HepG2 (cell line): ENCODE results near the gene TBX18. TPM values are rescaled to one million over a fixed set of nuclear protein-coding genes. Genes with fewer than 3 reads are reported as not detected.

ENCODE experiments used
- ATAC-seq: fragments of 200-7000 bp; cut with Tn5 transposase; 3 replicates; pipeline ENCODE4 v1.9.1; 2020; ENCODE audit warnings: mild to moderate bottlenecking, moderate library complexity
- BruUV-seq: library from RNA; stranded (reverse); fragments of 400-500 nt; replicated peaks from 2 replicates; lab custom pipeline; 2021; lab: Mats Ljungman, UMichigan
- CTCF ChIA-PET: fragments of 300-600 bp; formaldehyde crosslinking; extraction: SDS; loops from one replicate; lab custom pipeline; 2021; ENCODE audit warnings: low total read pairs, inconsistent platforms, low intra/inter-chr PET ratio; lab: Yijun Ruan, JAX
- POLR2A ChIA-PET: fragments of 350-600 bp; sonication (Branson Sonifier 250); formaldehyde crosslinking; loops from one replicate; lab custom pipeline; 2020; ENCODE audit warnings: antibody characterized with exemption, inconsistent platforms; lab: Yijun Ruan, JAX
- DNase-seq: peaks from one replicate; pipeline ENCODE4 v3.0.0-alpha.2; 2015; ENCODE audit warnings: low spot score
- FAIRE-seq: peaks from 3 replicates; lab custom pipeline; 2011; peaks lifted over from hg19 to GRCh38; lab: Jason Lieb, UNC
- H2AFZ ChIP-seq: one replicate; pipeline ENCODE4 v1.6.1; 2011; ENCODE audit warnings: low read length, inconsistent platforms
- H3K27ac ChIP-seq: fragments of 300-600 bp; 3 replicates; pipeline ENCODE4 v1.8.0; 2011; ENCODE audit warnings: mixed run types, mild to moderate bottlenecking, mixed read lengths, low read length, inconsistent platforms; ENCODE audit not compliant: insufficient read depth; ENCODE audit errors: extremely low read length
- H3K27me3 ChIP-seq, 2 experiments: fragments of 200-600 bp in 1 of 2; 2 replicates in 1 of 2; 3 replicates in 1 of 2; pipeline versions ENCODE4 v1.6.0 to v1.8.0; 2011; ENCODE audit warnings: low read length in 2 of 2, mild to moderate bottlenecking in 2 of 2, moderate library complexity in 2 of 2, inconsistent platforms in 1 of 2; ENCODE audit not compliant: insufficient read depth in 2 of 2, control insufficient read depth in 1 of 2
- H3K36me3 ChIP-seq, 2 experiments: fragments of 200-600 bp in 1 of 2; replicated peaks in 1 of 2; 2 replicates in 1 of 2; 3 replicates in 1 of 2; pipeline versions ENCODE4 v1.5.1 to v1.8.0; 2011; ENCODE audit warnings: low read length in 2 of 2, inconsistent platforms in 1 of 2; ENCODE audit not compliant: insufficient read depth in 2 of 2, control insufficient read depth in 1 of 2
- H3K4me1 ChIP-seq: 2 replicates; pipeline ENCODE4 v1.5.1; 2012; ENCODE audit warnings: low read length, inconsistent platforms; ENCODE audit not compliant: insufficient read depth
- H3K4me2 ChIP-seq: 2 replicates; pipeline ENCODE4 v1.6.0; 2011; ENCODE audit warnings: low read depth, low read length, inconsistent platforms
- H3K4me3 ChIP-seq, 3 experiments: fragments of 200-600 bp in 1 of 3; sonication (generic), shearing (Covaris generic) in 1 of 3; replicated peaks in 1 of 3; 2 replicates each; pipeline ENCODE4 v1.5.1; 2011 to 2016; ENCODE audit warnings: low read length in 3 of 3, inconsistent platforms in 2 of 3, low read depth in 2 of 3, mild to moderate bottlenecking in 2 of 3, control low read depth in 1 of 3, mixed read lengths in 1 of 3; ENCODE audit not compliant: insufficient read depth in 1 of 3
- H3K79me2 ChIP-seq: one replicate; pipeline ENCODE4 v1.6.1; 2011; ENCODE audit warnings: low read length, inconsistent platforms; ENCODE audit not compliant: insufficient read depth
- H3K9ac ChIP-seq: 2 replicates; pipeline ENCODE4 v1.6.0; 2011; ENCODE audit warnings: mild to moderate bottlenecking, low read depth, low read length, inconsistent platforms; ENCODE audit not compliant: insufficient read depth
- H3K9me3 ChIP-seq: 2 replicates; pipeline ENCODE4 v1.5.1; 2012; ENCODE audit warnings: mild to moderate bottlenecking, low read length
- H4K20me1 ChIP-seq: 2 replicates; pipeline ENCODE4 v1.6.0; 2011; ENCODE audit warnings: inconsistent platforms, mild to moderate bottlenecking, low read length, moderate library complexity; ENCODE audit not compliant: insufficient read depth
- GZF1 ChIP-seq: sonication (generic); formaldehyde crosslinking; IDR thresholded peaks from 2 replicates; pipeline ENCODE4 v1.5.1; 2020; ENCODE audit warnings: mild to moderate bottlenecking, missing genetic modification reagents
- HNF4G ChIP-seq, 2 experiments: sonication (generic) in 1 of 2; formaldehyde crosslinking in 1 of 2; IDR thresholded peaks; 2 replicates each; pipeline versions ENCODE4 v1.4.0 to v1.6.1; 2011 to 2020; ENCODE audit warnings: borderline replicate concordance in 2 of 2, low read depth in 2 of 2, mild to moderate bottlenecking in 2 of 2, low read length in 1 of 2, missing genetic modification reagents in 1 of 2, moderate library complexity in 1 of 2
- KDM1A ChIP-seq: IDR thresholded peaks from 2 replicates; pipeline ENCODE4 v1.6.1; 2016; ENCODE audit warnings: missing compliant biosample characterization
- PAXIP1 ChIP-seq: sonication (generic); formaldehyde crosslinking; conservative IDR thresholded peaks from 2 replicates; pipeline ENCODE4 v1.4.0; 2020; ENCODE audit warnings: mild to moderate bottlenecking, missing genetic modification reagents, moderate library complexity
- SAFB2 ChIP-seq: sonication (generic); formaldehyde crosslinking; IDR thresholded peaks from 2 replicates; pipeline ENCODE4 v1.5.1; 2020; ENCODE audit warnings: missing genetic modification reagents, low read depth, mild to moderate bottlenecking, borderline replicate concordance
- SP1 ChIP-seq, 2 experiments: fragments of 450-650 bp in 1 of 2; sonication (generic) in 1 of 2; formaldehyde crosslinking in 1 of 2; IDR thresholded peaks; 2 replicates each; pipeline versions ENCODE4 v1.4.0 to v1.6.1; 2016 to 2020; ENCODE audit warnings: missing genetic modification reagents in 1 of 2
- SP140L ChIP-seq: sonication (generic); formaldehyde crosslinking; IDR thresholded peaks from 2 replicates; pipeline ENCODE4 v1.4.0; 2020; ENCODE audit warnings: missing genetic modification reagents, borderline replicate concordance
- THAP11 ChIP-seq: IDR thresholded peaks from 2 replicates; pipeline ENCODE4 v1.6.1; 2016; ENCODE audit warnings: missing biosample characterization, missing genetic modification reagents
- ZFYVE20 ChIP-seq: sonication (generic); formaldehyde crosslinking; IDR thresholded peaks from 2 replicates; pipeline ENCODE4 v1.8.0; 2023; ENCODE audit warnings: low read depth, mild to moderate bottlenecking, moderate library complexity, missing genetic modification reagents, borderline replicate concordance
- ZGPAT ChIP-seq: IDR thresholded peaks from 2 replicates; pipeline ENCODE4 v1.6.1; 2016; ENCODE audit warnings: mild to moderate bottlenecking
- ZNF20 ChIP-seq: sonication (generic); formaldehyde crosslinking; IDR thresholded peaks from 2 replicates; pipeline ENCODE4 v1.4.0; 2020; ENCODE audit warnings: mild to moderate bottlenecking, moderate library complexity, missing genetic modification reagents
- ZNF556 ChIP-seq: sonication (generic); formaldehyde crosslinking; IDR thresholded peaks from 2 replicates; pipeline ENCODE4 v1.4.0; 2020; ENCODE audit warnings: mild to moderate bottlenecking, missing genetic modification reagents, borderline replicate concordance
- ZNF724P ChIP-seq: sonication (generic); formaldehyde crosslinking; IDR thresholded peaks from 2 replicates; pipeline ENCODE4 v1.8.0; 2022; ENCODE audit warnings: missing genetic modification reagents, borderline replicate concordance
- ZNF841 ChIP-seq: sonication (generic); formaldehyde crosslinking; IDR thresholded peaks from 2 replicates; pipeline ENCODE4 v1.8.1; 2023; ENCODE audit warnings: missing genetic modification reagents, borderline replicate concordance
- in situ Hi-C: cut with HindIII; loops from 2 replicates; pipeline ENCODE4 v1.10.0; 2017; ENCODE audit warnings: low pct_unique_long_range_greater_than_20kb; ENCODE audit not compliant: extremely low pct_ligation_motif_present
- intact Hi-C: fragments of 100-400 bp; cut with micrococcal nuclease; formaldehyde crosslinking; loops from one replicate; pipeline ENCODE4 v1.10.0; 2022; ENCODE audit not compliant: unreplicated experiment
- polyA plus RNA-seq, 8 experiments: library from polyadenylated mRNA; depleted of rRNA in 3 of 8; stranded (reverse) in 7 of 8; unstranded in 1 of 8; fragments of >200 nt; fragmentation: Illumina TruSeq in 4 of 8; extraction: Trizol in 4 of 8; gene quantifications; 2 replicates each; pipeline versions ENCODE4 v1.2.1 to v1.2.3, GENCODE V29; 2011 to 2016; ENCODE audit warnings: low read depth in 4 of 8, missing spikeins in 1 of 8, mixed read lengths in 1 of 8; ENCODE audit not compliant: insufficient read depth in 1 of 8
- total RNA-seq, 5 experiments: library from RNA; depleted of rRNA; stranded (reverse); fragments of >200 nt; fragmentation: Illumina TruSeq; extraction: Trizol; gene quantifications; 2 replicates each; pipeline ENCODE4 v1.2.3, GENCODE V29; 2016; ENCODE audit warnings: low read depth in 1 of 5
- TF ChIP-seq, protein P1 (sequence below): IDR thresholded peaks from 2 replicates; pipeline ENCODE4 v1.6.1; 2016; ENCODE audit warnings: mild to moderate bottlenecking, missing biosample characterization, missing genetic modification reagents
- TF ChIP-seq, protein P2 (sequence below): sonication (generic); formaldehyde crosslinking; IDR thresholded peaks from 2 replicates; pipeline ENCODE4 v1.8.0; 2022; ENCODE audit warnings: mild to moderate bottlenecking, missing genetic modification reagents, moderate library complexity
- TF ChIP-seq, protein P3 (sequence below): sonication (generic); formaldehyde crosslinking; IDR thresholded peaks from 2 replicates; pipeline ENCODE4 v1.4.0; 2020; ENCODE audit warnings: missing genetic modification reagents

The TBX18 gene
- total and polyA plus RNA-seq, 2 of the 13 experiments (the other 11 are each of a cell fraction or from before 2014, with no cell fraction given): not detected

GRCh38 chr6:84758486-84758885 is 5.9 kb downstream of the TBX18 start:
- no peak for ATAC-seq
- intact Hi-C loops (no loop called here), in situ Hi-C loops (no loop called here)
- no peak overlapping the region for H3K27ac ChIP-seq
- H3K79me2 ChIP-seq: no peaks in the 10 kb centered on the region
- ChIA-PET POLR2A (no interaction called here), CTCF (no interaction called here)
- no peaks in the 10 kb centered on the region for H3K4me1 ChIP-seq
- no peaks in the 10 kb centered on the region for H4K20me1 ChIP-seq
- peaks cover 3 to 15% of the 10 kb centered on the region in 2 experiments; a peak in 3 of 5 replicates for H3K27me3 ChIP-seq
- DNase-seq: no peak
- H3K4me3 ChIP-seq: no peak overlapping the region
- H3K9ac ChIP-seq: no peak overlapping the region
- BruUV-seq: no TSS peak
- no peak overlapping the region for H3K4me2 ChIP-seq
- H3K9me3 ChIP-seq: no peaks in the 10 kb centered on the region
- no peak for FAIRE-seq
- no peak overlapping the region for H2AFZ ChIP-seq
- H3K36me3 ChIP-seq: no peaks in the 10 kb centered on the region
- no peak for TF ChIP-seq THAP11 (CRISPR knock-in tag)
- no peak for TF ChIP-seq ZNF724P (CRISPR knock-in tag)
- no peak for TF ChIP-seq SP140L (CRISPR knock-in tag)
- no peak for TF ChIP-seq ZNF20 (CRISPR knock-in tag)
- TF ChIP-seq ZGPAT (CRISPR knock-in tag): no peak
- TF ChIP-seq, protein P1, sequence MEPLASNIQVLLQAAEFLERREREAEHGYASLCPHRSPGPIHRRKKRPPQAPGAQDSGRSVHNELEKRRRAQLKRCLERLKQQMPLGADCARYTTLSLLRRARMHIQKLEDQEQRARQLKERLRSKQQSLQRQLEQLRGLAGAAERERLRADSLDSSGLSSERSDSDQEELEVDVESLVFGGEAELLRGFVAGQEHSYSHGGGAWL (CRISPR knock-in tag): no peak
- TF ChIP-seq ZNF556 (CRISPR knock-in tag): no peak
- no peak for TF ChIP-seq PAXIP1 (CRISPR knock-in tag)
- no peak for TF ChIP-seq ZFYVE20 (CRISPR knock-in tag)
- no peak for TF ChIP-seq ZNF841 (CRISPR knock-in tag)
- no peak for TF ChIP-seq SAFB2 (CRISPR knock-in tag)
- no peak for TF ChIP-seq KDM1A
- TF ChIP-seq, protein P2, sequence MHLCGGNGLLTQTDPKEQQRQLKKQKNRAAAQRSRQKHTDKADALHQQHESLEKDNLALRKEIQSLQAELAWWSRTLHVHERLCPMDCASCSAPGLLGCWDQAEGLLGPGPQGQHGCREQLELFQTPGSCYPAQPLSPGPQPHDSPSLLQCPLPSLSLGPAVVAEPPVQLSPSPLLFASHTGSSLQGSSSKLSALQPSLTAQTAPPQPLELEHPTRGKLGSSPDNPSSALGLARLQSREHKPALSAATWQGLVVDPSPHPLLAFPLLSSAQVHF (CRISPR knock-in tag): no peak
- TF ChIP-seq SP1 (IDR thresholded peaks at IDR 0.05): no peak
- no peak for TF ChIP-seq SP1 (CRISPR knock-in tag; IDR thresholded peaks at IDR 0.05)
- TF ChIP-seq GZF1 (CRISPR knock-in tag): no peak
- no peak for TF ChIP-seq HNF4G (IDR thresholded peaks at IDR 0.05; ENCODE audit: borderline replicate concordance, low read depth, low read length)
- TF ChIP-seq HNF4G (CRISPR knock-in tag; IDR thresholded peaks at IDR 0.05; ENCODE audit: borderline replicate concordance, low read depth): no peak
- TF ChIP-seq, protein P3, sequence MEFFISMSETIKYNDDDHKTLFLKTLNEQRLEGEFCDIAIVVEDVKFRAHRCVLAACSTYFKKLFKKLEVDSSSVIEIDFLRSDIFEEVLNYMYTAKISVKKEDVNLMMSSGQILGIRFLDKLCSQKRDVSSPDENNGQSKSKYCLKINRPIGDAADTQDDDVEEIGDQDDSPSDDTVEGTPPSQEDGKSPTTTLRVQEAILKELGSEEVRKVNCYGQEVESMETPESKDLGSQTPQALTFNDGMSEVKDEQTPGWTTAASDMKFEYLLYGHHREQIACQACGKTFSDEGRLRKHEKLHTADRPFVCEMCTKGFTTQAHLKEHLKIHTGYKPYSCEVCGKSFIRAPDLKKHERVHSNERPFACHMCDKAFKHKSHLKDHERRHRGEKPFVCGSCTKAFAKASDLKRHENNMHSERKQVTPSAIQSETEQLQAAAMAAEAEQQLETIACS (CRISPR knock-in tag): no peak
